Urinary bladder (tissue), 4 donors: ENCODE data around the gene LMAN1L. TPM values are rescaled to one million over a fixed set of nuclear protein-coding genes. Genes with fewer than 3 reads are reported as not detected.

ENCODE experiments used
- DNase-seq: peaks from one replicate; pipeline ENCODE4 v3.0.0-alpha.2; 2015; ENCODE audit errors: extremely low spot score
- H3K27ac ChIP-seq: one replicate; pipeline ENCODE4 v1.5.1; 2013; ENCODE audit warnings: low read depth, mild to moderate bottlenecking, moderate library complexity
- H3K36me3 ChIP-seq: one replicate; pipeline ENCODE4 v1.6.1; 2013; ENCODE audit warnings: mild to moderate bottlenecking, moderate library complexity; ENCODE audit not compliant: insufficient read depth
- H3K4me1 ChIP-seq: one replicate; pipeline ENCODE4 v1.6.1; 2013; ENCODE audit warnings: mild to moderate bottlenecking, moderate library complexity; ENCODE audit not compliant: insufficient read depth
- H3K4me3 ChIP-seq: one replicate; pipeline ENCODE4 v1.5.1; 2013; ENCODE audit warnings: low read depth, low read length
- WGBS: extraction: QIAGEN DNeasy Blood & Tissue Kit; methylation state at CpG from one replicate; pipeline ENCODE4 v1.1.7; 2013; 5-methylcytosine and 5-hydroxymethylcytosine counted together
- polyA plus RNA-seq: library from polyadenylated mRNA; stranded (reverse); fragments of 200-250 nt; gene quantifications from one replicate; pipeline ENCODE4 v1.2.3, GENCODE V29; 2013
- small RNA-seq: library from RNA; depleted of rRNA; stranded (forward); fragments of <200 nt; gene quantifications from one replicate; pipeline ENCODE3, GENCODE V24; 2014
- total RNA-seq: library from RNA; depleted of rRNA; stranded (reverse); fragments of >200 nt; gene quantifications from one replicate; pipeline ENCODE4 v1.2.3, GENCODE V29; 2014
- donor health status: healthy with polysubstance abuse.
- donor health status: healthy.

Gene LMAN1L
- total and polyA plus RNA-seq, 2 donors, result 0.33 to 0.85 TPM

GRCh38 chr15:74867466-74868038 is 54.9 kb downstream of the LMAN1L start:
- no peaks in the 10 kb centered on the region for H3K4me1 ChIP-seq
- DNase-seq, result no peak
- H3K4me3 ChIP-seq, result no peak overlapping the region
- no peaks in the 10 kb centered on the region for H3K36me3 ChIP-seq
- WGBS, result 75% methylated on average over 1 of the region's 1 CpG
- H3K27ac ChIP-seq, result peak overlapping the region; percentile 60

DNA sequence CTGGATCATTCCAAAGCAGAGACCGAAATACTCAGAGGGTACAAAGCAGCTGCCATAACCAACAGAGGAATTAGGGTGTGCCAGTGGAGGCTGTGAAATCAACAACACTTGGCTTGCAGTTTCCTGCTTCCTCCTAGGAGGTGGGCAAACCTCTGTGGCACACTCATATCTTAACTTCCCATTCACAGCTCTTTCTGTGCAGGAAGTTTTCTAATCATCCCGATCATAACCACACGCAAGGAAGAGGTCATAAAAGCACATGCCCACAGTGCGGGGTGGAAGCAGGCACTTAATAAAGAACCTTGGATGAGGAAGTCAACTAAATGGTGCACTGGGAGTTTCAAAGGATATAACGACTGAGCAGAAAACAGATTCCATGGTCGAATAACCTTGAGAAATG is 55.4 kb downstream of the LMAN1L start:
- no peak for DNase-seq
- Histone ChIP-seq H3K4me1 (no peaks in the 10 kb centered on the region), H3K27ac (peak overlapping the region; percentile 60), H3K4me3 (no peak overlapping the region), H3K36me3 (no peaks in the 10 kb centered on the region)
- WGBS, result 68% methylated on average over 6 of the region's 6 CpGs

GRCh38 chr15:74869372-74869725 is 56.7 kb downstream of the LMAN1L start:
- H3K4me3 ChIP-seq, result no peak overlapping the region
- DNase-seq, result no peak
- H3K36me3 ChIP-seq, result no peaks in the 10 kb centered on the region
- H3K27ac ChIP-seq, result no peak overlapping the region
- no peaks in the 10 kb centered on the region for H3K4me1 ChIP-seq

- H3K4me1 ChIP-seq, result no peaks in the 10 kb centered on the region
- H3K27ac ChIP-seq, result no peak overlapping the region
- DNase-seq, result no peak
- no peak overlapping the region for H3K4me3 ChIP-seq
- no peaks in the 10 kb centered on the region for H3K36me3 ChIP-seq
- 49% methylated on average over 6 of the region's 6 CpGs for WGBS
These were observed 57.2 kb downstream of the LMAN1L start for GRCh38 chr15:74869726-74870407.

DNA sequence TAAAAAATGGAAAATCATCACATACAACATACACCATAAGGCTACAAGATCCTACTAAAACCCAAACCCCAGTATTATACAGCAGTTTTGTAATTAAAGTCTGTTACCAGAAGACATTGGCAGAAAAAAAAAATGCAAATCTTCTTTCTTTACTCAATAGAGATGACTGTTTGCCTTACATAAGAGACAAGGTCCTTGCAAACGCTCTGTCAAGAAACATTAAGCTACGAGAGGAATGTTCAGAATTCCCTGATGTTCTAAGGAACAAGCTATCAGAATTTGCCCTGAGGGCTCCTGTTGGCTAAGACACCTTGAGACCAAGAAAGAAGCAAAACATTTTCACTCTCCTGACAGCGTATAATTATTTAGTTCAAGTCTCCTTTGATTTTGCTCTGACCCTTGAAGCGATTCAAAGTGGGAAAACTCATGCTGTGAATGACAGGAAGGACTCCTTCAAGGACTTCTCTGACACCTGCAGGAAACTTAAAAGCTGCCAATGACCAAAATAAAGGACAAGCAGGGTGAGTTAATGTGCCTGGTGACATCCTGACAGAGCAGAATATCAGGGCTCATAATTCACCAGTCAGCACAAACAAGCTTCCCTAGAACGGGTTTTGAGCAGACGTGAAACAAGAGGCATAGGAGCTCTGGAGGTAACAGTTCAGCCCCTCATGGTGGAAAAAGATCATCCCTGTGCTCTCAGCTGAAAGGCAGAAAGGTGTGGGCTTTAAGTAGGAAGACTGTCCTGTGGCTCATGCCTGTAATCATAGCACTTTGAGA is 58.0 kb downstream of the LMAN1L start:
- no peak for DNase-seq
- Histone ChIP-seq H3K4me1 (no peaks in the 10 kb centered on the region), H3K4me3 (no peak overlapping the region), H3K27ac (no peak overlapping the region), H3K36me3 (no peaks in the 10 kb centered on the region)
- WGBS, result 46% methylated on average over 6 of the region's 6 CpGs

DNA sequence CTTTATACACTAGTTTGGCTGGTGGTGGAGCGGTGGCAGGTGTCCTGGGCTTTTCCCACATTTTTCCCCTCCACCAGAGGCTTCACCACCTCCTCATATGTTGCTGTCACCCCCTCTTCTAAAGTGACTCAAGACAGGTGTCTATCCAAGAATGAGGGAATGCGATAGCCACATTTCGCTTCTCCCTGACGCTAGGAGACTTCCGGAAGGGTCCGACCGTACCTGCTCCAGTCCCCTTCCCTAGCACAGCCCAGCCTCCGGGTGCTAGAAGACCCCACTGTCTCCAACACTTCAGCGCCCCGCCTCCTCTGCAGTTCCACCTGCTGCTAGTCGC is 60.0 kb downstream of the LMAN1L start:
- H3K27ac ChIP-seq, result peak overlapping the region; percentile 82
- no peak for DNase-seq
- peak overlapping the region; percentile 56 for H3K4me3 ChIP-seq
- H3K4me1 ChIP-seq, result no peaks in the 10 kb centered on the region
- H3K36me3 ChIP-seq, result no peaks in the 10 kb centered on the region
- WGBS, result under 1% methylated on average over 11 of the region's 11 CpGs

DNA sequence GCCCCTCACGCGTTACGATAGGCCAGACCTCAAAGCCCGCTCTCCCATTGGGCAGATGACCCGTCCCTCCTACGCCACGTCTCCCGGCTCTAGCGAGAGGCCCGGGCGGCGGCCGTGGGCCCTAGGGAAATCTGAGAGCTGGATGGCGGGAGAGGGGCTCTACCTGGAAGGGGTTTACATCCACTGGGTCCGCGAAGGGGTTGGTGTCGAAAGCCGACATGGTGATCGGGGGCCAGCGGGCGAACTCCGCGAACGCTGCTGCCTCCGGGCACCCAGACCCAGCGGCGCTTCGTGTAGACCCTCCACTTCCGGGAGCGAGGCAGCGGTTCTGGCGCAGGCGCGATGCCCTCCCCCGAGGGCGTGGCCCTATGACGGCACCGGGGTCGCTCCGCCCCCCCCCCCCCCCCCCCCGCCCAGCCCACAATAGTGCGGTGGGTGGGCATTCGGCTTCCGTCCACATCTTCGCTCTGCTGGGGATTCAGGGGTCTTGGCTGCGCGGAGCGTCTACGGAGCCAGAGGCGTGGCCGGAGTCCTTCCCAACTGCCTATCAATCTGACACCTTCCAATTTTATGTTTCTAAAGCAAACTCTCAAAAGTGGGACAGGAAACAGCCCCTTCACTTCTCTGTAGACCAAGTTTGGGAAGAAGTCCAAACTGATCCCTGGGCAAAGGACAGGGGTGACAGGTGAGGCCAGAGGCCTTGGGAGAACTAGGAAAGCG is 60.6 kb downstream of the LMAN1L start, which contains the start of gene SCAMP2:
SCAMP2 (minus strand) TSS at position 330 of the 720 bp plus-strand sequence; CDS start at position 220, 110 bp downstream.
- H3K4me1 ChIP-seq, result no peaks in the 10 kb centered on the region
- 1% methylated on average over 51 of the region's 52 CpGs for WGBS
- H3K4me3 ChIP-seq, result peak within 1 kb of the TSS; percentile 56
- H3K27ac ChIP-seq, result peak within 1 kb of the TSS; percentile 82
- H3K36me3 ChIP-seq, result no peaks in the 10 kb centered on the region
- DNase-seq, result peak; percentile 91

GRCh38 chr15:74873756-74874424 is 61.3 kb downstream of the LMAN1L start:
- DNase-seq, result no peak
- WGBS, result 38% methylated on average over 16 of the region's 16 CpGs
- Histone ChIP-seq H3K27ac (no peak overlapping the region), H3K4me1 (no peaks in the 10 kb centered on the region), H3K4me3 (peak overlapping the region; percentile 56), H3K36me3 (no peaks in the 10 kb centered on the region)

Small RNA genes within 50 kb of the gene (small RNA-seq; reads per million reads assigned to genes)
- gene CPLX3 (not detected), gene MIR4513 (not detected), gene MIR6882 (0.24 reads per million)

Other genes starting within 250 kb of the LMAN1L start
- 31.5 TPM for gene CLK3, start 197.0 kb upstream of the LMAN1L start, total RNA-seq
- 76.3 TPM for gene CLK3, start 197.0 kb upstream of the LMAN1L start, polyA plus RNA-seq
- 16.0 TPM for gene EDC3, start 116.8 kb upstream of the LMAN1L start, total RNA-seq
- gene EDC3, start 116.8 kb upstream of the LMAN1L start, polyA plus RNA-seq, result 20.8 TPM
- 0.26 TPM for gene CYP1A1, start 87.3 kb upstream of the LMAN1L start, total RNA-seq
- gene CYP1A1, start 87.3 kb upstream of the LMAN1L start, polyA plus RNA-seq, result 7.3 TPM
- gene CYP1A2, start 64.0 kb upstream of the LMAN1L start, total RNA-seq, result not detected
- not detected for gene CYP1A2, start 64.0 kb upstream of the LMAN1L start, polyA plus RNA-seq
- gene CSK, start 30.8 kb upstream of the LMAN1L start, total RNA-seq, result 17.8 TPM
- gene CSK, start 30.8 kb upstream of the LMAN1L start, polyA plus RNA-seq, result 30.7 TPM
- not detected for gene CPLX3, start 13.8 kb downstream of the LMAN1L start, total RNA-seq
- gene CPLX3, start 13.8 kb downstream of the LMAN1L start, polyA plus RNA-seq, result 0.22 TPM
- 16.1 TPM for gene ULK3, start 30.3 kb downstream of the LMAN1L start, total RNA-seq
- gene ULK3, start 30.3 kb downstream of the LMAN1L start, polyA plus RNA-seq, result 25.1 TPM
- 22.4 TPM for gene SCAMP2, start 60.5 kb downstream of the LMAN1L start, total RNA-seq
- 46.3 TPM for gene SCAMP2, start 60.5 kb downstream of the LMAN1L start, polyA plus RNA-seq
- 33.6 TPM for gene MPI, start 77.2 kb downstream of the LMAN1L start, total RNA-seq
- gene MPI, start 77.2 kb downstream of the LMAN1L start, polyA plus RNA-seq, result 37.4 TPM
- gene FAM219B, start 94.0 kb downstream of the LMAN1L start, total RNA-seq, result 52.0 TPM
- gene FAM219B, start 94.0 kb downstream of the LMAN1L start, polyA plus RNA-seq, result 62.3 TPM
- gene COX5A, start 125.2 kb downstream of the LMAN1L start, total RNA-seq, result 43.6 TPM
- gene COX5A, start 125.2 kb downstream of the LMAN1L start, polyA plus RNA-seq, result 259 TPM
- 5.2 TPM for gene RPP25, start 143.9 kb downstream of the LMAN1L start, total RNA-seq
- 13.5 TPM for gene RPP25, start 143.9 kb downstream of the LMAN1L start, polyA plus RNA-seq
- gene SCAMP5, start 182.7 kb downstream of the LMAN1L start, total RNA-seq, result 6.9 TPM
- 19.4 TPM for gene SCAMP5, start 182.7 kb downstream of the LMAN1L start, polyA plus RNA-seq
- gene PPCDC, start 210.8 kb downstream of the LMAN1L start, total RNA-seq, result 12.8 TPM
- 13.6 TPM for gene PPCDC, start 210.8 kb downstream of the LMAN1L start, polyA plus RNA-seq